H1 (cell line): ENCODE measurements around the gene KRTAP5-8. TPM values are rescaled to one million over a fixed set of nuclear protein-coding genes. Genes with fewer than 3 reads are reported as not detected.

Experiments
- CTCF ChIA-PET: fragments of 300-600 bp; sonication (Branson Sonifier 250); formaldehyde crosslinking; loops from one replicate; lab custom pipeline; 2021; ENCODE audit not compliant: partially characterized antibody; lab: Charles Lee
- POLR2A ChIA-PET: fragments of 300-600 bp; sonication (Branson Sonifier 250); formaldehyde crosslinking; loops from one replicate; lab custom pipeline; 2021; ENCODE audit warnings: inconsistent platforms; ENCODE audit not compliant: partially characterized antibody; lab: Charles Lee
- DNase-seq, 2 experiments: peaks; one replicate each; pipeline versions ENCODE4 v3.0.0 to v3.0.0-alpha.2; 2010 to 2022; ENCODE audit warnings: low spot score in 2 of 2, low read depth in 1 of 2, mixed read lengths in 1 of 2
- FAIRE-seq: peaks from 2 replicates; lab custom pipeline; 2011; peaks lifted over from hg19 to GRCh38; lab: Jason Lieb, UNC
- H2AFZ ChIP-seq: 2 replicates; pipeline ENCODE4 v1.8.1; 2012; ENCODE audit warnings: low read length, inconsistent platforms
- H2AK5ac ChIP-seq: 2 replicates; pipeline ENCODE4 v1.6.1; 2013; ENCODE audit warnings: low read depth, low read length
- H2BK120ac ChIP-seq: replicated peaks from 2 replicates; pipeline ENCODE3; 2013; ENCODE audit warnings: low read depth, low read length, inconsistent platforms
- H2BK12ac ChIP-seq: 2 replicates; pipeline ENCODE4 v1.6.1; 2013; ENCODE audit warnings: low read depth, low read length
- H2BK15ac ChIP-seq: 2 replicates; pipeline ENCODE4 v1.6.1; 2013; ENCODE audit warnings: low read length
- H2BK20ac ChIP-seq: 2 replicates; pipeline ENCODE4 v1.6.1; 2013; ENCODE audit warnings: low read length
- H2BK5ac ChIP-seq: 2 replicates; pipeline ENCODE4 v1.6.1; 2013; ENCODE audit warnings: low read depth, low read length
- H3K14ac ChIP-seq: 2 replicates; pipeline ENCODE4 v1.6.1; 2013; ENCODE audit warnings: inconsistent platforms; ENCODE audit not compliant: insufficient read length
- H3K18ac ChIP-seq: 2 replicates; pipeline ENCODE4 v1.6.1; 2013; ENCODE audit warnings: low read length; ENCODE audit errors: extremely low read depth
- H3K23ac ChIP-seq: 2 replicates; pipeline ENCODE4 v1.6.1; 2013; ENCODE audit warnings: inconsistent platforms; ENCODE audit not compliant: insufficient read length
- H3K23me2 ChIP-seq: 2 replicates; pipeline ENCODE4 v1.6.1; 2013; ENCODE audit warnings: low read depth, low read length
- H3K27ac ChIP-seq: 2 replicates; pipeline ENCODE4 v1.6.1; 2011; ENCODE audit warnings: low read depth, low read length, inconsistent platforms
- H3K27me3 ChIP-seq, 4 experiments: replicated peaks in 1 of 4; 1 replicate in 1 of 4; 2 replicates in 3 of 4; pipeline versions ENCODE4 v1.6.1 to v1.8.1; 2011 to 2013; ENCODE audit warnings: low read length in 3 of 4, mild to moderate bottlenecking in 3 of 4, inconsistent platforms in 2 of 4, mixed read lengths in 2 of 4, moderate library complexity in 1 of 4; ENCODE audit not compliant: control insufficient read depth in 3 of 4, insufficient read depth in 3 of 4; ENCODE audit errors: extremely low read depth in 1 of 4
- H3K36me3 ChIP-seq, 4 experiments: 2 replicates each; pipeline versions ENCODE4 v1.6.1 to v1.8.1; 2011 to 2013; ENCODE audit warnings: mild to moderate bottlenecking in 4 of 4, low read length in 3 of 4, moderate library complexity in 2 of 4, control low read depth in 1 of 4, inconsistent platforms in 1 of 4; ENCODE audit not compliant: insufficient read depth in 4 of 4, control insufficient read depth in 2 of 4
- H3K4ac ChIP-seq: replicated peaks from 2 replicates; pipeline ENCODE3; 2013; ENCODE audit warnings: low read length, low read depth, mixed read lengths, inconsistent platforms; ENCODE audit not compliant: insufficient read length
- H3K4me1 ChIP-seq, 4 experiments: replicated peaks in 1 of 4; 1 replicate in 1 of 4; 2 replicates in 3 of 4; pipeline versions ENCODE4 v1.6.1 to v1.8.1; 2011 to 2013; ENCODE audit warnings: low read length in 3 of 4, inconsistent platforms in 2 of 4, mixed read lengths in 1 of 4; ENCODE audit not compliant: insufficient read depth in 4 of 4, control insufficient read depth in 3 of 4
- H3K4me2 ChIP-seq, 2 experiments: 2 replicates each; pipeline versions ENCODE4 v1.6.1 to v1.8.1; 2011 to 2013; ENCODE audit warnings: low read depth in 2 of 2, low read length in 2 of 2, control low read depth in 1 of 2, inconsistent platforms in 1 of 2, mild to moderate bottlenecking in 1 of 2; ENCODE audit not compliant: insufficient read depth in 1 of 2
- H3K4me3 ChIP-seq, 4 experiments: fragments of 200-600, 300-600 bp in 1 of 4; sonication (generic), shearing (Covaris generic), sonication (Bioruptor Twin) in 1 of 4; 2 replicates each; pipeline versions ENCODE4 v1.5.1 to v1.8.1; 2011 to 2016; ENCODE audit warnings: low read length in 4 of 4, low read depth in 3 of 4, control low read depth in 2 of 4, inconsistent platforms in 2 of 4, mild to moderate bottlenecking in 2 of 4, mixed read lengths in 1 of 4, moderate library complexity in 1 of 4; ENCODE audit not compliant: insufficient read depth in 2 of 4; ENCODE audit errors: extremely low read depth in 1 of 4
- H3K56ac ChIP-seq: replicated peaks from 2 replicates; pipeline ENCODE3; 2013; ENCODE audit warnings: low read depth, mild to moderate bottlenecking, mixed read lengths, low read length, inconsistent platforms; ENCODE audit not compliant: insufficient read length
- H3K79me1 ChIP-seq: 2 replicates; pipeline ENCODE4 v1.6.1; 2013; ENCODE audit warnings: low read depth, low read length, control low read depth
- H3K79me2 ChIP-seq, 2 experiments: 2 replicates each; pipeline versions ENCODE4 v1.6.1 to v1.8.1; 2012 to 2013; ENCODE audit warnings: low read length in 2 of 2, mild to moderate bottlenecking in 2 of 2, inconsistent platforms in 1 of 2; ENCODE audit not compliant: insufficient read depth in 2 of 2, control insufficient read depth in 1 of 2
- H3K9ac ChIP-seq, 4 experiments: replicated peaks in 1 of 4; 1 replicate in 1 of 4; 2 replicates in 3 of 4; pipeline versions ENCODE4 v1.6.1 to v1.8.1; 2011 to 2013; ENCODE audit warnings: low read depth in 3 of 4, low read length in 3 of 4, control low read depth in 2 of 4, mild to moderate bottlenecking in 2 of 4, moderate library complexity in 2 of 4, inconsistent platforms in 1 of 4; ENCODE audit errors: extremely low read depth in 1 of 4
- H3K9me3 ChIP-seq, 2 experiments: 2 replicates each; pipeline versions ENCODE4 v1.6.1 to v1.8.1; 2012 to 2013; ENCODE audit warnings: mild to moderate bottlenecking in 2 of 2, moderate library complexity in 2 of 2, control low read depth in 1 of 2, inconsistent platforms in 1 of 2, low read depth in 1 of 2, low read length in 1 of 2, mixed read lengths in 1 of 2; ENCODE audit not compliant: insufficient read depth in 2 of 2
- H4K20me1 ChIP-seq, 2 experiments: replicated peaks in 1 of 2; 2 replicates each; pipeline versions ENCODE3 to v1.8.1; 2011 to 2013; ENCODE audit warnings: inconsistent platforms in 2 of 2, low read length in 2 of 2, mild to moderate bottlenecking in 1 of 2; ENCODE audit not compliant: insufficient read depth in 2 of 2, control insufficient read depth in 1 of 2
- H4K5ac ChIP-seq: 2 replicates; pipeline ENCODE4 v1.6.1; 2013; ENCODE audit warnings: low read length, low read depth, mixed read lengths, inconsistent platforms; ENCODE audit not compliant: insufficient read length
- H4K8ac ChIP-seq: 2 replicates; pipeline ENCODE4 v1.8.0; 2013; ENCODE audit warnings: mild to moderate bottlenecking, moderate library complexity, low read length, inconsistent platforms; ENCODE audit not compliant: insufficient read depth; ENCODE audit errors: extremely low read depth
- H4K91ac ChIP-seq: replicated peaks from 2 replicates; pipeline ENCODE3; 2013; ENCODE audit warnings: low read length, mixed read lengths, inconsistent platforms; ENCODE audit not compliant: insufficient read length
- BACH1 ChIP-seq: IDR thresholded peaks from 2 replicates; pipeline ENCODE4 v1.6.1; 2012; ENCODE audit warnings: low read length, improper control_type of control experiment
- BRCA1 ChIP-seq: IDR thresholded peaks from 2 replicates; pipeline ENCODE4 v1.6.1; 2012; ENCODE audit warnings: low read depth, low read length, improper control_type of control experiment
- CBX5 ChIP-seq: fragments of 300-800, 300-1000 bp; sonication (generic); IDR thresholded peaks from 2 replicates; pipeline ENCODE4 v1.7.1; 2016; ENCODE audit warnings: antibody characterized with exemption, low read length, low read depth
- EP300 ChIP-seq, 2 experiments: IDR thresholded peaks; 1 replicate in 1 of 2; 2 replicates in 1 of 2; pipeline ENCODE4 v1.6.1; 2011 to 2012; ENCODE audit warnings: low read depth in 2 of 2, low read length in 2 of 2, mild to moderate bottlenecking in 2 of 2, borderline replicate concordance in 1 of 2, inconsistent platforms in 1 of 2, moderate library complexity in 1 of 2
- HDAC2 ChIP-seq, 2 experiments: fragments of 300-600 bp in 1 of 2; sonication (generic) in 1 of 2; IDR thresholded peaks; 2 replicates each; pipeline ENCODE4 v1.6.1; 2011 to 2012; ENCODE audit warnings: low read depth in 2 of 2, low read length in 2 of 2, mild to moderate bottlenecking in 2 of 2, moderate library complexity in 2 of 2, borderline replicate concordance in 1 of 2, inconsistent platforms in 1 of 2
- KDM5A ChIP-seq: fragments of 200-600 bp; IDR thresholded peaks from 2 replicates; pipeline ENCODE4 v1.7.1; 2012; ENCODE audit warnings: mild to moderate bottlenecking, low read length, inconsistent platforms, mixed read lengths
- SAP30 ChIP-seq: fragments of 300-600 bp; sonication (generic); IDR thresholded peaks from 2 replicates; pipeline ENCODE4 v1.7.1; 2012; ENCODE audit warnings: low read length, moderate library complexity, mild to moderate bottlenecking, inconsistent platforms; ENCODE audit not compliant: insufficient read depth, insufficient replicate concordance
- SP1 ChIP-seq: IDR thresholded peaks from 2 replicates; pipeline ENCODE4 v1.6.1; 2011; ENCODE audit warnings: low read depth, low read length
- TAF1 ChIP-seq: IDR thresholded peaks from 2 replicates; pipeline ENCODE4 v1.6.1; 2011; ENCODE audit warnings: mild to moderate bottlenecking, low read depth, low read length
- WGBS, 2 experiments: shearing (Covaris generic) in 1 of 2; methylation state at CpG; one replicate each; pipeline versions ENCODE4 v1.1.6 to v1.1.7; 2013 to 2015; ENCODE audit warnings: low lambda C conversion rate in 2 of 2, mixed read lengths in 2 of 2, inconsistent platforms in 1 of 2, low coverage in 1 of 2, missing lambda C conversion rate in 1 of 2; ENCODE audit not compliant: insufficient replicate concordance in 2 of 2, insufficient coverage in 1 of 2, insufficient read length in 1 of 2; ENCODE audit errors: extremely low coverage in 1 of 2, missing lambda C conversion rate in 1 of 2; 5-methylcytosine and 5-hydroxymethylcytosine counted together
- polyA plus RNA-seq, 7 experiments: library from polyadenylated mRNA; depleted of rRNA in 3 of 7; stranded (reverse) in 5 of 7; unstranded in 2 of 7; fragments of >200 nt in 5 of 7; fragments of 200-250 nt in 2 of 7; gene quantifications; 1 replicate in 5 of 7; 2 replicates in 1 of 7; 4 replicates in 1 of 7; pipeline versions ENCODE4 v1.2.1 to v1.2.3, GENCODE V29; 2011 to 2013; ENCODE audit warnings: missing spikeins in 2 of 7, mixed read lengths in 2 of 7
- total RNA-seq: library from RNA; stranded (reverse); fragmentation: NEBNext Ultra II Directional; extraction: Animal tissue kit (Norgen Biotek cat#: 25700); gene quantifications from 2 replicates; pipeline ENCODE4 v1.2.1, GENCODE V29; 2021
- TF ChIP-seq, protein P1 (sequence below): IDR thresholded peaks from 2 replicates; pipeline ENCODE4 v1.6.1; 2012; ENCODE audit warnings: low read length, inconsistent platforms
- TF ChIP-seq, protein P2 (sequence below): IDR thresholded peaks from 2 replicates; pipeline ENCODE4 v1.6.1; 2012; ENCODE audit warnings: inconsistent platforms

The KRTAP5-8 gene
- total and polyA plus RNA-seq, 2 of the 8 experiments (the other 6 are each of a cell fraction or from before 2014, with no cell fraction given), result not detected

- CTCF ChIA-PET, result interaction anchor here (1.2 to 4.0 kb wide), 3 partner anchors 15 to 42 kb away, joined by 3 to 15 read pairs (median 5); no protein-coding TSS in a partner anchor
- no peak within 1 kb of the TSS for H3K14ac ChIP-seq
- no peak within 1 kb of the TSS for H3K4ac ChIP-seq
- no peak within 1 kb of the TSS for H3K4me3 ChIP-seq
- no peak within 1 kb of the TSS for H4K5ac ChIP-seq
- H2AFZ ChIP-seq, result no peak within 1 kb of the TSS
- H3K18ac ChIP-seq, result no peak within 1 kb of the TSS
- no peak within 1 kb of the TSS for H2BK20ac ChIP-seq
- no peak within 1 kb of the TSS for H3K4me2 ChIP-seq
- H3K23me2 ChIP-seq, result no peaks in the 10 kb centered on the region
- no peak within 1 kb of the TSS for H3K23ac ChIP-seq
- no peaks in the 10 kb centered on the region for H3K36me3 ChIP-seq
- H4K8ac ChIP-seq, result no peak within 1 kb of the TSS; the same call in 1 of the 2 replicates
- POLR2A ChIA-PET, result no interaction called here
- no peak within 1 kb of the TSS for H4K91ac ChIP-seq
- 0 out of 2 replicates have a peak within 1 kb of the TSS, but pooled peaks have one; percentile 10 for H2BK5ac ChIP-seq
- DNase-seq, result no peak
- H2BK12ac ChIP-seq, result no peak within 1 kb of the TSS
- no peaks in the 10 kb centered on the region for H3K79me2 ChIP-seq
- no peak within 1 kb of the TSS for H2BK15ac ChIP-seq
- no peak within 1 kb of the TSS for H3K56ac ChIP-seq
- H3K79me1 ChIP-seq, result no peaks in the 10 kb centered on the region
- WGBS, 2 experiments, result 92% methylated on average over 5 of the region's 5 CpGs; no CpG with 5 or more reads in 1 of the 2 experiments
- H3K9me3 ChIP-seq, result no peaks in the 10 kb centered on the region; a peak in 1 of 4 replicates
- no peak for FAIRE-seq
- H2BK120ac ChIP-seq, result no peak within 1 kb of the TSS
- H4K20me1 ChIP-seq, result no peaks in the 10 kb centered on the region
- no peak within 1 kb of the TSS for H3K9ac ChIP-seq
- H3K27me3 ChIP-seq, result no peaks in the 10 kb centered on the region
- no peak within 1 kb of the TSS for H2AK5ac ChIP-seq
- no peak within 1 kb of the TSS for H3K27ac ChIP-seq
- peaks cover 0 to 2% (median 0%) of the 10 kb centered on the region in 4 experiments; a peak in 1 of 7 replicates for H3K4me1 ChIP-seq
- TF ChIP-seq, protein P1, sequence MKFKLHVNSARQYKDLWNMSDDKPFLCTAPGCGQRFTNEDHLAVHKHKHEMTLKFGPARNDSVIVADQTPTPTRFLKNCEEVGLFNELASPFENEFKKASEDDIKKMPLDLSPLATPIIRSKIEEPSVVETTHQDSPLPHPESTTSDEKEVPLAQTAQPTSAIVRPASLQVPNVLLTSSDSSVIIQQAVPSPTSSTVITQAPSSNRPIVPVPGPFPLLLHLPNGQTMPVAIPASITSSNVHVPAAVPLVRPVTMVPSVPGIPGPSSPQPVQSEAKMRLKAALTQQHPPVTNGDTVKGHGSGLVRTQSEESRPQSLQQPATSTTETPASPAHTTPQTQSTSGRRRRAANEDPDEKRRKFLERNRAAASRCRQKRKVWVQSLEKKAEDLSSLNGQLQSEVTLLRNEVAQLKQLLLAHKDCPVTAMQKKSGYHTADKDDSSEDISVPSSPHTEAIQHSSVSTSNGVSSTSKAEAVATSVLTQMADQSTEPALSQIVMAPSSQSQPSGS, result no peak
- no peak for TF ChIP-seq CBX5
- no peak for TF ChIP-seq EP300 (IDR thresholded peaks at IDR 0.05; ENCODE audit: borderline replicate concordance in 1 of 2, low read depth in 2 of 2, low read length in 2 of 2)
- TF ChIP-seq HDAC2 (IDR thresholded peaks at IDR 0.05; ENCODE audit: borderline replicate concordance in 1 of 2, low read depth in 2 of 2, low read length in 2 of 2), result no peak
- TF ChIP-seq BRCA1, result no peak
- TF ChIP-seq TAF1, result no peak
- TF ChIP-seq, protein P2, sequence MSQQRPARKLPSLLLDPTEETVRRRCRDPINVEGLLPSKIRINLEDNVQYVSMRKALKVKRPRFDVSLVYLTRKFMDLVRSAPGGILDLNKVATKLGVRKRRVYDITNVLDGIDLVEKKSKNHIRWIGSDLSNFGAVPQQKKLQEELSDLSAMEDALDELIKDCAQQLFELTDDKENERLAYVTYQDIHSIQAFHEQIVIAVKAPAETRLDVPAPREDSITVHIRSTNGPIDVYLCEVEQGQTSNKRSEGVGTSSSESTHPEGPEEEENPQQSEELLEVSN, result no peak
- TF ChIP-seq BACH1, result no peak
- TF ChIP-seq KDM5A, result no peak
- TF ChIP-seq SP1, result no peak
- no peak for TF ChIP-seq SAP30
These were observed 10.3 kb downstream of the KRTAP5-8 start, which contains the start of gene KRTAP5-9 for GRCh38 chr11:71548120-71548519. TSS of gene KRTAP5-9 (plus strand) at chr11:71548420. CDS start at chr11:71548658, 238 bp downstream.
